Lower leg skin (tissue), 4 donors: ENCODE measurements around the gene ANO2. TPM values are rescaled to one million over a fixed set of nuclear protein-coding genes. Genes with fewer than 3 reads are reported as not detected.

Experiments
- DNase-seq, 2 donors: peaks; one replicate each; pipeline ENCODE4 v3.0.0-alpha.2; 2019; ENCODE audit warnings: low spot score in 2 of 2
- H3K4me3 ChIP-seq: fragments of 200-600 bp; sonication (generic); 2 replicates; pipeline ENCODE4 v1.5.1; 2017; ENCODE audit warnings: mild to moderate bottlenecking, low read depth; ENCODE audit not compliant: poor library complexity, severe bottlenecking
- CTCF ChIP-seq, 3 donors: fragments of 450-650 bp; IDR thresholded peaks; one replicate each; pipeline ENCODE4 v1.5.1; 2016; ENCODE audit warnings: antibody characterized with exemption in 3 of 3, mild to moderate bottlenecking in 3 of 3, moderate library complexity in 2 of 3
- POLR2A ChIP-seq, 2 donors: fragments of 450-650 bp; IDR thresholded peaks; one replicate each; pipeline ENCODE4 v1.6.1; 2016 to 2017; ENCODE audit warnings: antibody characterized with exemption in 2 of 2, mild to moderate bottlenecking in 1 of 2, moderate library complexity in 1 of 2
- WGBS, 2 donors: methylation state at CpG; one replicate each; pipeline ENCODE4 v1.1.5; 2018; 5-methylcytosine and 5-hydroxymethylcytosine counted together
- intact Hi-C: fragments of 100-400 bp; cut with DNase I; formaldehyde crosslinking; loops from one replicate; pipeline ENCODE4 v1.15.0; 2023; ENCODE audit warnings: low total_unique reads
- total RNA-seq, 4 donors: library from RNA; depleted of rRNA; stranded (reverse); fragments of >200 nt; gene quantifications; one replicate each; pipeline ENCODE4 v1.1.0, GENCODE V29; 2016

ANO2 gene
- total RNA-seq, 4 donors from 2014 or later = 0.76 to 2.6 (median 1.8) TPM

GRCh38 chr12:5556946-5557673, 387.9 kb downstream of the ANO2 start:
- WGBS, 2 donors = 91% methylated on average over 6 of the region's 6 CpGs
- intact Hi-C loops = no loop called here

GRCh38 chr12:5556033-5556614, 388.9 kb downstream of the ANO2 start:
- H3K4me3 ChIP-seq = no peak overlapping the region
- TF ChIP-seq CTCF (IDR thresholded peaks at IDR 0.05) (no peak), POLR2A (IDR thresholded peaks at IDR 0.05) (no peak)
- 86 to 93% methylated on average over 13 of the region's 13 CpGs for WGBS, 2 donors
- intact Hi-C loops = no loop called here
- DNase-seq = no peak

More at GRCh38 chr12:5556946-5557673, 387.9 kb downstream of the ANO2 start:
- no peak overlapping the region for H3K4me3 ChIP-seq
- no peak for TF ChIP-seq CTCF (IDR thresholded peaks at IDR 0.05)
- no peak for TF ChIP-seq POLR2A (IDR thresholded peaks at IDR 0.05)
- DNase-seq = no peak

- DNase-seq = no peak
- intact Hi-C loops = no loop called here
- no peak for TF ChIP-seq CTCF (IDR thresholded peaks at IDR 0.05)
- no peak for TF ChIP-seq POLR2A (IDR thresholded peaks at IDR 0.05)
- 64 to 65% methylated on average over 4 of the region's 4 CpGs for WGBS, 2 donors
- H3K4me3 ChIP-seq = no peak overlapping the region
These were observed 390.3 kb downstream of the ANO2 start for GRCh38 chr12:5554711-5555110.

- no peak overlapping the region for H3K4me3 ChIP-seq
- TF ChIP-seq CTCF (IDR thresholded peaks at IDR 0.05) = no peak
- no peak for TF ChIP-seq POLR2A (IDR thresholded peaks at IDR 0.05)
- intact Hi-C loops = no loop called here
- 86 to 89% methylated on average over 5 of the region's 5 CpGs for WGBS, 2 donors
- no peak for DNase-seq
These were observed 396.0 kb downstream of the ANO2 start for GRCh38 chr12:5549011-5549410.

GRCh38 chr12:5548152-5548943, 396.7 kb downstream of the ANO2 start:
- 64 to 73% methylated on average over 8 of the region's 8 CpGs for WGBS, 2 donors
- H3K4me3 ChIP-seq = no peak overlapping the region
- no peak for TF ChIP-seq POLR2A (IDR thresholded peaks at IDR 0.05)
- no peak for TF ChIP-seq CTCF (IDR thresholded peaks at IDR 0.05)
- no peak for DNase-seq
- intact Hi-C loops = no loop called here
